GM23338 (cell line): ENCODE results near the gene ZNF678. TPM values are rescaled to one million over a fixed set of nuclear protein-coding genes. Genes with fewer than 3 reads are reported as not detected.

Source experiments
- ATAC-seq: fragments of 200-7000 bp; cut with Tn5 transposase; 3 replicates; pipeline ENCODE4 v1.9.1; 2020
- DNase-seq: peaks from one replicate; pipeline ENCODE4 v3.0.0-alpha.2; 2015; ENCODE audit warnings: low spot score
- H2AFZ ChIP-seq: fragments of 200-600 bp; sonication (generic); 2 replicates; pipeline ENCODE4 v1.8.0; 2016; ENCODE audit warnings: antibody characterized with exemption, mild to moderate bottlenecking, moderate library complexity
- H3F3A ChIP-seq: fragments of 200-600 bp; sonication (generic); replicated peaks from 2 replicates; pipeline ENCODE4 v1.8.0; 2017; ENCODE audit warnings: antibody characterized with exemption, mixed run types, low read depth
- H3K27ac ChIP-seq: fragments of 200-600 bp; sonication (generic); 2 replicates; pipeline ENCODE4 v1.6.1; 2016; ENCODE audit warnings: low read depth
- H3K27me3 ChIP-seq: fragments of 200-600 bp; sonication (generic); 2 replicates; pipeline ENCODE4 v1.8.0; 2016; ENCODE audit warnings: mild to moderate bottlenecking, mixed run types, moderate library complexity; ENCODE audit not compliant: insufficient read depth
- H3K36me3 ChIP-seq: fragments of 200-600 bp; sonication (generic); 2 replicates; pipeline ENCODE4 v1.8.0; 2016; ENCODE audit warnings: mild to moderate bottlenecking; ENCODE audit not compliant: insufficient read depth
- H3K4me1 ChIP-seq: fragments of 200-600 bp; sonication (generic); 2 replicates; pipeline ENCODE4 v1.8.0; 2016; ENCODE audit warnings: mild to moderate bottlenecking, moderate library complexity; ENCODE audit not compliant: insufficient read depth
- H3K4me2 ChIP-seq: fragments of 200-600 bp; sonication (generic); 2 replicates; pipeline ENCODE4 v1.7.1; 2017; ENCODE audit warnings: mixed run types
- H3K4me3 ChIP-seq: fragments of 200-600 bp; sonication (generic); 2 replicates; pipeline ENCODE4 v1.6.1; 2016; ENCODE audit warnings: mixed run types
- H3K79me2 ChIP-seq: fragments of 200-600 bp; sonication (generic); replicated peaks from 2 replicates; pipeline ENCODE4 v1.8.0; 2017; ENCODE audit warnings: mild to moderate bottlenecking; ENCODE audit not compliant: insufficient read depth
- H3K9me2 ChIP-seq: fragments of 200-600 bp; sonication (generic); 2 replicates; pipeline ENCODE4 v1.8.0; 2017; ENCODE audit not compliant: insufficient read depth
- H4K20me1 ChIP-seq: fragments of 200-600 bp; sonication (generic); replicated peaks from 2 replicates; pipeline ENCODE4 v1.8.0; 2017; ENCODE audit warnings: mild to moderate bottlenecking; ENCODE audit not compliant: insufficient read depth
- H3K27ac Mint-ChIP-seq: 2 replicates; pipeline ENCODE4 v1.8.0; 2020; ENCODE audit warnings: inconsistent platforms, mild to moderate bottlenecking, moderate library complexity, mixed read lengths
- H3K27me3 Mint-ChIP-seq: 3 replicates; pipeline ENCODE4 v1.8.0; 2022; ENCODE audit warnings: low read depth, mild to moderate bottlenecking, moderate library complexity, mixed read lengths, inconsistent platforms; ENCODE audit not compliant: insufficient read depth, poor library complexity
- H3K36me3 Mint-ChIP-seq: 3 replicates; pipeline ENCODE4 v1.8.0; 2021; ENCODE audit warnings: low read depth, mild to moderate bottlenecking, inconsistent platforms, moderate library complexity, mixed read lengths
- H3K4me1 Mint-ChIP-seq: 3 replicates; pipeline ENCODE4 v1.8.0; 2020; ENCODE audit warnings: mild to moderate bottlenecking, inconsistent platforms, mixed read lengths
- H3K4me3 Mint-ChIP-seq: 3 replicates; pipeline ENCODE4 v1.8.0; 2021; ENCODE audit warnings: moderate library complexity, mild to moderate bottlenecking, inconsistent platforms, mixed read lengths
- H3K9me3 Mint-ChIP-seq: 3 replicates; pipeline ENCODE4 v1.8.0; 2020; ENCODE audit warnings: moderate library complexity, mild to moderate bottlenecking, inconsistent platforms, mixed read lengths
- CREB1 ChIP-seq: fragments of 250-450 bp; sonication (Bioruptor Pico); IDR thresholded peaks from 2 replicates; pipeline ENCODE4 v1.5.0; 2020; ENCODE audit warnings: low read depth, mild to moderate bottlenecking, moderate library complexity
- EZH2 ChIP-seq: fragments of 200-600 bp; sonication (generic); IDR thresholded peaks from one replicate; pipeline ENCODE4 v1.8.0; 2017; ENCODE audit warnings: antibody characterized with exemption, mild to moderate bottlenecking, low read depth; ENCODE audit not compliant: unreplicated experiment
- EZH2phosphoT487 ChIP-seq: fragments of 200-600 bp; sonication (generic); IDR thresholded peaks from one replicate; pipeline ENCODE4 v1.8.1; 2018; ENCODE audit warnings: antibody characterized with exemption; ENCODE audit not compliant: unreplicated experiment
- JUNB ChIP-seq: IDR thresholded peaks from one replicate; pipeline ENCODE4 v1.6.1; 2016; ENCODE audit warnings: antibody characterized with exemption; ENCODE audit not compliant: unreplicated experiment
- NANOG ChIP-seq: IDR thresholded peaks from 2 replicates; pipeline ENCODE4 v1.6.1; 2016; ENCODE audit warnings: antibody characterized with exemption, borderline replicate concordance
- POLR2AphosphoS5 ChIP-seq: IDR thresholded peaks from 2 replicates; pipeline ENCODE4 v1.6.1; 2016; ENCODE audit warnings: antibody characterized with exemption, low read depth
- STAT1 ChIP-seq: IDR thresholded peaks from one replicate; pipeline ENCODE4 v1.6.1; 2016; ENCODE audit warnings: antibody characterized with exemption; ENCODE audit not compliant: unreplicated experiment
- ZNF114 ChIP-seq: fragments of 250-450 bp; sonication (Bioruptor Pico); IDR thresholded peaks from 2 replicates; pipeline ENCODE4 v1.5.0; 2020; ENCODE audit warnings: mild to moderate bottlenecking, moderate library complexity
- ZNF331 ChIP-seq: fragments of 250-450 bp; sonication (Bioruptor Pico); IDR thresholded peaks from 2 replicates; pipeline ENCODE4 v1.5.0; 2020; ENCODE audit warnings: low read depth, mild to moderate bottlenecking, moderate library complexity
- polyA plus RNA-seq: library from polyadenylated mRNA; unstranded; fragments of >200 nt; fragmentation: Nextera tagmentation; extraction: Ambion mirVana; gene quantifications from 2 replicates; pipeline ENCODE4 v1.2.1, GENCODE V29; 2016
- total RNA-seq: library from RNA; depleted of rRNA; stranded (reverse); fragments of >200 nt; shearing (Covaris generic); gene quantifications from 2 replicates; pipeline ENCODE4 v1.2.3, GENCODE V29; 2014
- TF ChIP-seq, protein P1 (sequence below): IDR thresholded peaks from one replicate; pipeline ENCODE4 v1.6.1; 2018; ENCODE audit warnings: antibody characterized with exemption; ENCODE audit not compliant: unreplicated experiment
- TF ChIP-seq, protein P2 (sequence below): IDR thresholded peaks from 2 replicates; pipeline ENCODE4 v1.6.1; 2016; ENCODE audit warnings: antibody characterized with exemption
- TF ChIP-seq, protein P3 (sequence below), 2 experiments: fragments of 200-600 bp in 1 of 2; sonication (generic) in 1 of 2; conservative IDR thresholded peaks; 2 replicates each; pipeline versions ENCODE4 v1.5.1 to v1.6.1; 2016 to 2017; ENCODE audit warnings: antibody characterized with exemption in 2 of 2, low read depth in 2 of 2, mild to moderate bottlenecking in 2 of 2, moderate library complexity in 1 of 2
- TF ChIP-seq, protein P4 (sequence below): fragments of 250-450 bp; sonication (Bioruptor Pico); IDR thresholded peaks from 2 replicates; pipeline ENCODE4 v1.5.0; 2020; ENCODE audit warnings: mild to moderate bottlenecking, moderate library complexity

Gene ZNF678
- total and polyA plus RNA-seq, 2 experiments from 2014 or later = 8.6 to 60.0 TPM

DNA sequence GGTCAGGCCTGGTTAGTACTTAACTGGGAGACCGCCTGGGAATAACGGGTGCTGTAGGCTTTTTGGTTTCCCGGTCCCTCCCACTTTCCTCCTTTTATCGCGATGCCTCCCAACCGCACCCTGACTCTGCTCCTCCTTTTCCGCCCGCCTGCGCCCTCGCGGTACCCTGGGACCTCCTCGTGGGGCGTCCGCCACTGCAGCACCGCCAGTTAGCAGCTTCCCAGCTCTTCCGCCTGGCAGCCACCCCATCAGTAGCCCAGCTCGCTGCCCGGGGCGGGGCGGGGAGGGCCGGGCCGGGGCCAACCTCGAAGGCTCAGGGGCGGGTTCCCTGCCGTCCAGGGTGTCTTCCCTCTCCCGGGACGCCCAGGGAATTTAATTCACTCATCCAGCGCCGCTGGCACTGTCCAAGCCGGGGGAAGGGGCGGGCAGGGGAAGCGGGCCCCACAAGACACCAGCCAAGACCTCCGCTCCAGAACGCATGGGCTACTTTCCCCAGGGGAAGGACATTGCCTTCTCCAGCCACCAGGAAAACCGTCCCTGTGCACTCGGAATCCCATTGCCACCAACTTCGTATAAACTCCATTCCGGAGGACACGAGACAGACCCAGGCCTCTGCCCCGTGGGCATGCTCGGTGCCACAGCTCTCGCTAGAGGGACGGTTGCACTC is 2.0 kb upstream of the ZNF678 start:
- Histone ChIP-seq H3F3A (no peaks in the 10 kb centered on the region), H3K4me1 (peaks cover 5% of the 10 kb centered on the region; the same call in 1 of the 2 replicates), H4K20me1 (peaks cover 6% of the 10 kb centered on the region; the same call in 1 of the 2 replicates), H3K27me3 (no peaks in the 10 kb centered on the region), H2AFZ (no peak overlapping the region), H3K4me2 (no peak overlapping the region), H3K4me3 (no peak overlapping the region), H3K79me2 (peaks cover 26% of the 10 kb centered on the region), H3K9me2 (no peaks in the 10 kb centered on the region; the same call in 1 of the 2 replicates), H3K36me3 (no peaks in the 10 kb centered on the region), H3K27ac (no peak overlapping the region)
- no peak for DNase-seq
- peaks cover 24% of the 10 kb centered on the region for H3K9me3 Mint-ChIP-seq
- H3K4me3 Mint-ChIP-seq = no peak overlapping the region
- no peak for TF ChIP-seq ZNF331 (CRISPR knock-in tag)
- no peak for TF ChIP-seq STAT1
- no peak for TF ChIP-seq JUNB
- TF ChIP-seq, protein P1, sequence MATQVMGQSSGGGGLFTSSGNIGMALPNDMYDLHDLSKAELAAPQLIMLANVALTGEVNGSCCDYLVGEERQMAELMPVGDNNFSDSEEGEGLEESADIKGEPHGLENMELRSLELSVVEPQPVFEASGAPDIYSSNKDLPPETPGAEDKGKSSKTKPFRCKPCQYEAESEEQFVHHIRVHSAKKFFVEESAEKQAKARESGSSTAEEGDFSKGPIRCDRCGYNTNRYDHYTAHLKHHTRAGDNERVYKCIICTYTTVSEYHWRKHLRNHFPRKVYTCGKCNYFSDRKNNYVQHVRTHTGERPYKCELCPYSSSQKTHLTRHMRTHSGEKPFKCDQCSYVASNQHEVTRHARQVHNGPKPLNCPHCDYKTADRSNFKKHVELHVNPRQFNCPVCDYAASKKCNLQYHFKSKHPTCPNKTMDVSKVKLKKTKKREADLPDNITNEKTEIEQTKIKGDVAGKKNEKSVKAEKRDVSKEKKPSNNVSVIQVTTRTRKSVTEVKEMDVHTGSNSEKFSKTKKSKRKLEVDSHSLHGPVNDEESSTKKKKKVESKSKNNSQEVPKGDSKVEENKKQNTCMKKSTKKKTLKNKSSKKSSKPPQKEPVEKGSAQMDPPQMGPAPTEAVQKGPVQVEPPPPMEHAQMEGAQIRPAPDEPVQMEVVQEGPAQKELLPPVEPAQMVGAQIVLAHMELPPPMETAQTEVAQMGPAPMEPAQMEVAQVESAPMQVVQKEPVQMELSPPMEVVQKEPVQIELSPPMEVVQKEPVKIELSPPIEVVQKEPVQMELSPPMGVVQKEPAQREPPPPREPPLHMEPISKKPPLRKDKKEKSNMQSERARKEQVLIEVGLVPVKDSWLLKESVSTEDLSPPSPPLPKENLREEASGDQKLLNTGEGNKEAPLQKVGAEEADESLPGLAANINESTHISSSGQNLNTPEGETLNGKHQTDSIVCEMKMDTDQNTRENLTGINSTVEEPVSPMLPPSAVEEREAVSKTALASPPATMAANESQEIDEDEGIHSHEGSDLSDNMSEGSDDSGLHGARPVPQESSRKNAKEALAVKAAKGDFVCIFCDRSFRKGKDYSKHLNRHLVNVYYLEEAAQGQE = no peak
- TF ChIP-seq, protein P2, sequence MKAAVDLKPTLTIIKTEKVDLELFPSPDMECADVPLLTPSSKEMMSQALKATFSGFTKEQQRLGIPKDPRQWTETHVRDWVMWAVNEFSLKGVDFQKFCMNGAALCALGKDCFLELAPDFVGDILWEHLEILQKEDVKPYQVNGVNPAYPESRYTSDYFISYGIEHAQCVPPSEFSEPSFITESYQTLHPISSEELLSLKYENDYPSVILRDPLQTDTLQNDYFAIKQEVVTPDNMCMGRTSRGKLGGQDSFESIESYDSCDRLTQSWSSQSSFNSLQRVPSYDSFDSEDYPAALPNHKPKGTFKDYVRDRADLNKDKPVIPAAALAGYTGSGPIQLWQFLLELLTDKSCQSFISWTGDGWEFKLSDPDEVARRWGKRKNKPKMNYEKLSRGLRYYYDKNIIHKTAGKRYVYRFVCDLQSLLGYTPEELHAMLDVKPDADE = no peak
- TF ChIP-seq, protein P3, sequence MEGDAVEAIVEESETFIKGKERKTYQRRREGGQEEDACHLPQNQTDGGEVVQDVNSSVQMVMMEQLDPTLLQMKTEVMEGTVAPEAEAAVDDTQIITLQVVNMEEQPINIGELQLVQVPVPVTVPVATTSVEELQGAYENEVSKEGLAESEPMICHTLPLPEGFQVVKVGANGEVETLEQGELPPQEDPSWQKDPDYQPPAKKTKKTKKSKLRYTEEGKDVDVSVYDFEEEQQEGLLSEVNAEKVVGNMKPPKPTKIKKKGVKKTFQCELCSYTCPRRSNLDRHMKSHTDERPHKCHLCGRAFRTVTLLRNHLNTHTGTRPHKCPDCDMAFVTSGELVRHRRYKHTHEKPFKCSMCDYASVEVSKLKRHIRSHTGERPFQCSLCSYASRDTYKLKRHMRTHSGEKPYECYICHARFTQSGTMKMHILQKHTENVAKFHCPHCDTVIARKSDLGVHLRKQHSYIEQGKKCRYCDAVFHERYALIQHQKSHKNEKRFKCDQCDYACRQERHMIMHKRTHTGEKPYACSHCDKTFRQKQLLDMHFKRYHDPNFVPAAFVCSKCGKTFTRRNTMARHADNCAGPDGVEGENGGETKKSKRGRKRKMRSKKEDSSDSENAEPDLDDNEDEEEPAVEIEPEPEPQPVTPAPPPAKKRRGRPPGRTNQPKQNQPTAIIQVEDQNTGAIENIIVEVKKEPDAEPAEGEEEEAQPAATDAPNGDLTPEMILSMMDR (conservative IDR thresholded peaks at IDR 0.05; ENCODE audit: low read depth in 2 of 2) = no peak
- TF ChIP-seq ZNF114 (CRISPR knock-in tag) = no peak
- no peak for TF ChIP-seq POLR2AphosphoS5
- no peak for TF ChIP-seq CREB1
- TF ChIP-seq, protein P4, sequence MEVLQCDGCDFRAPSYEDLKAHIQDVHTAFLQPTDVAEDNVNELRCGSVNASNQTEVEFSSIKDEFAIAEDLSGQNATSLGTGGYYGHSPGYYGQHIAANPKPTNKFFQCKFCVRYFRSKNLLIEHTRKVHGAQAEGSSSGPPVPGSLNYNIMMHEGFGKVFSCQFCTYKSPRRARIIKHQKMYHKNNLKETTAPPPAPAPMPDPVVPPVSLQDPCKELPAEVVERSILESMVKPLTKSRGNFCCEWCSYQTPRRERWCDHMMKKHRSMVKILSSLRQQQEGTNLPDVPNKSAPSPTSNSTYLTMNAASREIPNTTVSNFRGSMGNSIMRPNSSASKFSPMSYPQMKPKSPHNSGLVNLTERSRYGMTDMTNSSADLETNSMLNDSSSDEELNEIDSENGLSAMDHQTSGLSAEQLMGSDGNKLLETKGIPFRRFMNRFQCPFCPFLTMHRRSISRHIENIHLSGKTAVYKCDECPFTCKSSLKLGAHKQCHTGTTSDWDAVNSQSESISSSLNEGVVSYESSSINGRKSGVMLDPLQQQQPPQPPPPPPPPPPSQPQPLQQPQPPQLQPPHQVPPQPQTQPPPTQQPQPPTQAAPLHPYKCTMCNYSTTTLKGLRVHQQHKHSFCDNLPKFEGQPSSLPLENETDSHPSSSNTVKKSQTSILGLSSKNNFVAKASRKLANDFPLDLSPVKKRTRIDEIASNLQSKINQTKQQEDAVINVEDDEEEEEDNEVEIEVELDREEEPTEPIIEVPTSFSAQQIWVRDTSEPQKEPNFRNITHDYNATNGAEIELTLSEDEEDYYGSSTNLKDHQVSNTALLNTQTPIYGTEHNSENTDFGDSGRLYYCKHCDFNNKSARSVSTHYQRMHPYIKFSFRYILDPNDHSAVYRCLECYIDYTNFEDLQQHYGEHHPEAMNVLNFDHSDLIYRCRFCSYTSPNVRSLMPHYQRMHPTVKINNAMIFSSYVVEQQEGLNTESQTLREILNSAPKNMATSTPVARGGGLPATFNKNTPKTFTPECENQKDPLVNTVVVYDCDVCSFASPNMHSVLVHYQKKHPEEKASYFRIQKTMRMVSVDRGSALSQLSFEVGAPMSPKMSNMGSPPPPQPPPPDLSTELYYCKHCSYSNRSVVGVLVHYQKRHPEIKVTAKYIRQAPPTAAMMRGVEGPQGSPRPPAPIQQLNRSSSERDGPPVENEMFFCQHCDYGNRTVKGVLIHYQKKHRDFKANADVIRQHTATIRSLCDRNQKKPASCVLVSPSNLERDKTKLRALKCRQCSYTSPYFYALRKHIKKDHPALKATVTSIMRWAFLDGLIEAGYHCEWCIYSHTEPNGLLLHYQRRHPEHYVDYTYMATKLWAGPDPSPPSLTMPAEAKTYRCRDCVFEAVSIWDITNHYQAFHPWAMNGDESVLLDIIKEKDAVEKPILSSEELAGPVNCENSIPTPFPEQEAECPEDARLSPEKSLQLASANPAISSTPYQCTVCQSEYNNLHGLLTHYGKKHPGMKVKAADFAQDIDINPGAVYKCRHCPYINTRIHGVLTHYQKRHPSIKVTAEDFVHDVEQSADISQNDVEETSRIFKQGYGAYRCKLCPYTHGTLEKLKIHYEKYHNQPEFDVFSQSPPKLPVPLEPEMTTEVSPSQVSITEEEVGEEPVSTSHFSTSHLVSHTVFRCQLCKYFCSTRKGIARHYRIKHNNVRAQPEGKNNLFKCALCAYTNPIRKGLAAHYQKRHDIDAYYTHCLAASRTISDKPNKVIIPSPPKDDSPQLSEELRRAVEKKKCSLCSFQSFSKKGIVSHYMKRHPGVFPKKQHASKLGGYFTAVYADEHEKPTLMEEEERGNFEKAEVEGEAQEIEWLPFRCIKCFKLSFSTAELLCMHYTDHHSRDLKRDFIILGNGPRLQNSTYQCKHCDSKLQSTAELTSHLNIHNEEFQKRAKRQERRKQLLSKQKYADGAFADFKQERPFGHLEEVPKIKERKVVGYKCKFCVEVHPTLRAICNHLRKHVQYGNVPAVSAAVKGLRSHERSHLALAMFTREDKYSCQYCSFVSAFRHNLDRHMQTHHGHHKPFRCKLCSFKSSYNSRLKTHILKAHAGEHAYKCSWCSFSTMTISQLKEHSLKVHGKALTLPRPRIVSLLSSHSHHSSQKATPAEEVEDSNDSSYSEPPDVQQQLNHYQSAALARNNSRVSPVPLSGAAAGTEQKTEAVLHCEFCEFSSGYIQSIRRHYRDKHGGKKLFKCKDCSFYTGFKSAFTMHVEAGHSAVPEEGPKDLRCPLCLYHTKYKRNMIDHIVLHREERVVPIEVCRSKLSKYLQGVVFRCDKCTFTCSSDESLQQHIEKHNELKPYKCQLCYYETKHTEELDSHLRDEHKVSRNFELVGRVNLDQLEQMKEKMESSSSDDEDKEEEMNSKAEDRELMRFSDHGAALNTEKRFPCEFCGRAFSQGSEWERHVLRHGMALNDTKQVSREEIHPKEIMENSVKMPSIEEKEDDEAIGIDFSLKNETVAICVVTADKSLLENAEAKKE = no peak
- no peak for TF ChIP-seq EZH2
- TF ChIP-seq EZH2phosphoT487 = no peak
- TF ChIP-seq NANOG = no peak
- peaks cover 19% of the 10 kb centered on the region for H3K27me3 Mint-ChIP-seq
- H3K4me1 Mint-ChIP-seq = peaks cover 3% of the 10 kb centered on the region; the same call in 2 of the 3 replicates
- no peak overlapping the region for H3K27ac Mint-ChIP-seq
- peaks cover 15% of the 10 kb centered on the region for H3K36me3 Mint-ChIP-seq
- no peak for ATAC-seq
